Endothelial cell of umbilical vein (primary cell): ENCODE measurements around the gene NEU1. TPM values are rescaled to one million over a fixed set of nuclear protein-coding genes. Genes with fewer than 3 reads are reported as not detected.
"Not testable (repeated sequence)": the region's sequence is repeated elsewhere in the genome, so short reads cannot be mapped to it uniquely, and the experiment has no call there.

Source experiments
- BruUV-seq: library from RNA; stranded (reverse); fragments of 400-500 nt; replicated peaks from 2 replicates; lab custom pipeline; 2021; lab: Mats Ljungman, UMichigan
- CTCF ChIA-PET: fragments of 300-600, 350-600 bp; sonication (Branson Sonifier 250); formaldehyde crosslinking; loops from one replicate; lab custom pipeline; 2021; ENCODE audit warnings: antibody characterized with exemption, inconsistent platforms; lab: Charles Lee
- POLR2A ChIA-PET: fragments of 300-600, 350-600 bp; sonication (Branson Sonifier 250); formaldehyde crosslinking; loops from one replicate; lab custom pipeline; 2021; ENCODE audit warnings: antibody characterized with exemption, inconsistent platforms; lab: Charles Lee
- DNase-seq: peaks from one replicate; pipeline ENCODE4 v3.0.0-alpha.2; 2011; ENCODE audit warnings: low read depth, low spot score
- FAIRE-seq: peaks from 2 replicates; lab custom pipeline; 2011; peaks lifted over from hg19 to GRCh38; lab: Jason Lieb, UNC
- H2AFZ ChIP-seq: 2 replicates; pipeline ENCODE4 v1.6.0; 2012; ENCODE audit warnings: low read depth, low read length, control low read depth, inconsistent platforms
- H3K27ac ChIP-seq: 2 replicates; pipeline ENCODE4 v1.5.1; 2011; ENCODE audit warnings: low read depth, mild to moderate bottlenecking, control low read depth, low read length, moderate library complexity; ENCODE audit not compliant: insufficient read depth
- H3K27me3 ChIP-seq, 2 experiments: 2 replicates each; pipeline versions ENCODE4 v1.6.0 to v1.6.1; 2011; ENCODE audit warnings: low read length in 2 of 2, mixed read lengths in 1 of 2; ENCODE audit not compliant: control insufficient read depth in 2 of 2, insufficient read depth in 2 of 2
- H3K36me3 ChIP-seq, 2 experiments: 2 replicates in 1 of 2; 3 replicates in 1 of 2; pipeline ENCODE4 v1.5.1; 2011; ENCODE audit warnings: low read length in 2 of 2, mild to moderate bottlenecking in 1 of 2, moderate library complexity in 1 of 2; ENCODE audit not compliant: control insufficient read depth in 2 of 2, insufficient read depth in 2 of 2; ENCODE audit errors: extremely low read depth in 1 of 2
- H3K4me1 ChIP-seq: 3 replicates; pipeline ENCODE4 v1.5.1; 2011; ENCODE audit warnings: mild to moderate bottlenecking, low read length; ENCODE audit not compliant: control insufficient read depth, insufficient read depth; ENCODE audit errors: extremely low read depth
- H3K4me2 ChIP-seq: 2 replicates; pipeline ENCODE4 v1.6.1; 2011; ENCODE audit warnings: low read length, control low read depth, mixed read lengths; ENCODE audit not compliant: insufficient read depth
- H3K4me3 ChIP-seq, 3 experiments: fragments of 200-600 bp in 1 of 3; sonication (generic), shearing (Covaris generic) in 1 of 3; replicated peaks in 1 of 3; 2 replicates each; pipeline ENCODE4 v1.5.1; 2011 to 2016; ENCODE audit warnings: control low read depth in 3 of 3, low read length in 3 of 3, mild to moderate bottlenecking in 2 of 3, inconsistent platforms in 1 of 3, low read depth in 1 of 3, moderate library complexity in 1 of 3; ENCODE audit not compliant: insufficient read depth in 1 of 3
- H3K79me2 ChIP-seq: 2 replicates; pipeline ENCODE4 v1.6.0; 2012; ENCODE audit warnings: low read length, inconsistent platforms; ENCODE audit not compliant: control insufficient read depth, insufficient read depth
- H3K9ac ChIP-seq: replicated peaks from 2 replicates; pipeline ENCODE3; 2011; ENCODE audit warnings: low read length, control low read depth; ENCODE audit not compliant: insufficient read depth; ENCODE audit errors: extremely low read depth
- H3K9me1 ChIP-seq: replicated peaks from 3 replicates; pipeline ENCODE4 v1.6.0; 2011; ENCODE audit warnings: mild to moderate bottlenecking, low read length; ENCODE audit not compliant: control insufficient read depth, insufficient read depth; ENCODE audit errors: extremely low read depth
- H3K9me3 ChIP-seq: replicated peaks from 2 replicates; pipeline ENCODE4 v1.5.1; 2012; ENCODE audit warnings: low read length, inconsistent platforms; ENCODE audit not compliant: control insufficient read depth, insufficient read depth
- H4K20me1 ChIP-seq: replicated peaks from 2 replicates; pipeline ENCODE3; 2011; ENCODE audit warnings: mild to moderate bottlenecking, low read length; ENCODE audit not compliant: control insufficient read depth, insufficient read depth; ENCODE audit errors: extremely low read depth
- EZH2 ChIP-seq: IDR thresholded peaks from 2 replicates; pipeline ENCODE4 v1.6.1; 2012; ENCODE audit warnings: borderline replicate concordance, low read depth, mild to moderate bottlenecking, moderate library complexity, low read length, inconsistent platforms; ENCODE audit not compliant: severe bottlenecking
- FOS ChIP-seq: IDR thresholded peaks from 2 replicates; pipeline ENCODE4 v1.6.1; 2011; ENCODE audit warnings: mild to moderate bottlenecking, low read length, moderate library complexity, borderline replicate concordance; ENCODE audit not compliant: insufficient read depth
- GATA2 ChIP-seq: IDR thresholded peaks from 2 replicates; pipeline ENCODE4 v1.7.0; 2011; ENCODE audit warnings: low read depth, mild to moderate bottlenecking, moderate library complexity, mixed read lengths, low read length; ENCODE audit not compliant: insufficient read length, insufficient read depth
- JUN ChIP-seq: IDR thresholded peaks from 2 replicates; pipeline ENCODE4 v1.6.1; 2011; ENCODE audit warnings: borderline replicate concordance, low read depth; ENCODE audit not compliant: insufficient read length, insufficient read depth
- MYC ChIP-seq: IDR thresholded peaks from one replicate; pipeline ENCODE4 v1.6.1; 2011; ENCODE audit warnings: mild to moderate bottlenecking, low read depth, low read length
- POLR2A ChIP-seq: IDR thresholded peaks from 2 replicates; pipeline ENCODE4 v1.6.1; 2012; ENCODE audit warnings: low read depth, mild to moderate bottlenecking, control low read depth, low read length
- POLR2AphosphoS5 ChIP-seq: IDR thresholded peaks from 2 replicates; pipeline ENCODE4 v1.6.1; 2012; ENCODE audit warnings: low read depth, mild to moderate bottlenecking, control low read depth, low read length, moderate library complexity; ENCODE audit not compliant: insufficient read depth
- dilution Hi-C: fragments of 300-500 bp; cut with MboI; formaldehyde crosslinking; loops from one replicate; pipeline ENCODE4 v1.15.0; 2019; ENCODE audit warnings: low sequenced_read_pairs; ENCODE audit not compliant: extremely low pct_ligation_motif_present
- intact Hi-C: fragments of 100-400 bp; cut with micrococcal nuclease; formaldehyde crosslinking; loops from one replicate; pipeline ENCODE4 v1.10.0; 2022
- polyA plus RNA-seq, 4 experiments: library from polyadenylated mRNA; depleted of rRNA in 3 of 4; stranded (reverse) in 3 of 4; unstranded in 1 of 4; fragments of >200 nt; gene quantifications; 2 replicates each; pipeline versions ENCODE4 v1.2.1 to v1.2.3, GENCODE V29; 2011 to 2012; ENCODE audit warnings: missing spikeins in 1 of 4
- total RNA-seq: library from RNA; stranded (reverse); gene quantifications from 2 replicates; pipeline ENCODE4 v1.2.3, GENCODE V29; 2021
- TF ChIP-seq, protein P1 (sequence below), 2 donors: IDR thresholded peaks; 1 replicate in 1 of 2; 2 replicates in 1 of 2; pipeline ENCODE4 v1.5.1; 2011; ENCODE audit warnings: low read length in 2 of 2, mild to moderate bottlenecking in 2 of 2, moderate library complexity in 2 of 2, control low read depth in 1 of 2, inconsistent platforms in 1 of 2, low read depth in 1 of 2; ENCODE audit not compliant: insufficient read depth in 1 of 2; ENCODE audit errors: extremely low read depth in 1 of 2
- TF ChIP-seq, protein P2 (sequence below): IDR thresholded peaks from 2 replicates; pipeline ENCODE4 v1.6.1; 2011; ENCODE audit not compliant: insufficient read depth, insufficient read length

The NEU1 gene
- total and polyA plus RNA-seq, 2 donors (not counting 3 experiments of a cell fraction or from before 2014, with no cell fraction given): 62.8 to 111 TPM

DNA sequence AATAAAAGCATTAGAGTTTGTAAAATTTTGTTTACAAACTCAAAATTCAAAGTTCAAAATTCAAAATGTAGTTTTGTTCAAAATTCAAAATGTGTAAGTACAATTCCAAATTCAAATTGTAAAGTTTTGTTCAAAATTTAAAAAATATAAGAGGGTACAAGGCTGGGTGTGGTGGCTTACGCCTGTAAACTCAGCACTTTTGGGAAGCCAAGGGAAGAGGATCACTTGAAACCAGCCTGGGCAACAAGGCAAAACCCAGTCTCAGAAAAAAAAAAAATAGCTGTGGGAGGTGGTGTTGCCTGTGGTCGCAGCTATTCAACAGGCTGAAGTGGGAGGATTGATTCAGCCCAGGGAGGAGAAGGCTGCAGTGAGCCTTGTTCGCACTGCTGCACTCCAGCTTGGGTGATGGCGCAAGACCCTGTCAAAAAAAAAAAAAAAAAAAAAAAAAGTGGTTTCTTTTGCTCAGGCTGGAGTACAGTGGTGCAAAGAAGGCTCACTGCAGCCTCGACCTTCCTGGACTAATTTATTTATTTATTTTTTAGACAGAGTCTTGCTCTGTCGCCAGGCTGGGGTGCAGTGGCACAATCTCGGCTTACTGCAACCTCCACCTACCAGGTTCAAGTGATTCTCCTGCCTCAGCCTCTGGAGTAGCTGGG lies 44.7 kb upstream of the NEU1 start:
- Histone ChIP-seq H3K9ac (no peak overlapping the region), H3K36me3 (no peaks in the 10 kb centered on the region), H3K4me1 (peaks cover 3% of the 10 kb centered on the region), H3K27me3 (peaks cover 5 to 12% of the 10 kb centered on the region in 2 experiments), H3K9me3 (no peaks in the 10 kb centered on the region), H4K20me1 (no peaks in the 10 kb centered on the region), H3K27ac (no peak overlapping the region), H2AFZ (no peak overlapping the region), H3K9me1 (no peaks in the 10 kb centered on the region), H3K4me3 (no peak overlapping the region), H3K79me2 (no peaks in the 10 kb centered on the region), H3K4me2 (no peak overlapping the region)
- FAIRE-seq (no peak), DNase-seq (no peak)
- ChIA-PET CTCF (interaction anchor here (0.7 to 1.4 kb wide), 3 partner anchors 11 to 1366 kb away, joined by 3 to 4 read pairs (median 3); no protein-coding TSS in a partner anchor), POLR2A (interaction anchor here (0.7 kb wide), 2 partner anchors 25 to 38 kb away, joined by 3 to 11 read pairs; no protein-coding TSS in a partner anchor)
- intact Hi-C loops (no loop called here), dilution Hi-C loops (no loop called here)
- TF ChIP-seq POLR2A (no peak), POLR2AphosphoS5 (no peak), MYC (no peak), JUN (no peak), FOS (no peak), EZH2 (no peak), GATA2 (no peak)
- TF ChIP-seq, protein P1, sequence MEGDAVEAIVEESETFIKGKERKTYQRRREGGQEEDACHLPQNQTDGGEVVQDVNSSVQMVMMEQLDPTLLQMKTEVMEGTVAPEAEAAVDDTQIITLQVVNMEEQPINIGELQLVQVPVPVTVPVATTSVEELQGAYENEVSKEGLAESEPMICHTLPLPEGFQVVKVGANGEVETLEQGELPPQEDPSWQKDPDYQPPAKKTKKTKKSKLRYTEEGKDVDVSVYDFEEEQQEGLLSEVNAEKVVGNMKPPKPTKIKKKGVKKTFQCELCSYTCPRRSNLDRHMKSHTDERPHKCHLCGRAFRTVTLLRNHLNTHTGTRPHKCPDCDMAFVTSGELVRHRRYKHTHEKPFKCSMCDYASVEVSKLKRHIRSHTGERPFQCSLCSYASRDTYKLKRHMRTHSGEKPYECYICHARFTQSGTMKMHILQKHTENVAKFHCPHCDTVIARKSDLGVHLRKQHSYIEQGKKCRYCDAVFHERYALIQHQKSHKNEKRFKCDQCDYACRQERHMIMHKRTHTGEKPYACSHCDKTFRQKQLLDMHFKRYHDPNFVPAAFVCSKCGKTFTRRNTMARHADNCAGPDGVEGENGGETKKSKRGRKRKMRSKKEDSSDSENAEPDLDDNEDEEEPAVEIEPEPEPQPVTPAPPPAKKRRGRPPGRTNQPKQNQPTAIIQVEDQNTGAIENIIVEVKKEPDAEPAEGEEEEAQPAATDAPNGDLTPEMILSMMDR (IDR thresholded peaks at IDR 0.05; ENCODE audit: extremely low read depth in 1 of 2, insufficient read depth in 1 of 2, low read depth in 1 of 2, low read length in 2 of 2): no peak
- TF ChIP-seq, protein P2, sequence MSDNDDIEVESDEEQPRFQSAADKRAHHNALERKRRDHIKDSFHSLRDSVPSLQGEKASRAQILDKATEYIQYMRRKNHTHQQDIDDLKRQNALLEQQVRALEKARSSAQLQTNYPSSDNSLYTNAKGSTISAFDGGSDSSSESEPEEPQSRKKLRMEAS: no peak
- no TSS peak for BruUV-seq

DNA sequence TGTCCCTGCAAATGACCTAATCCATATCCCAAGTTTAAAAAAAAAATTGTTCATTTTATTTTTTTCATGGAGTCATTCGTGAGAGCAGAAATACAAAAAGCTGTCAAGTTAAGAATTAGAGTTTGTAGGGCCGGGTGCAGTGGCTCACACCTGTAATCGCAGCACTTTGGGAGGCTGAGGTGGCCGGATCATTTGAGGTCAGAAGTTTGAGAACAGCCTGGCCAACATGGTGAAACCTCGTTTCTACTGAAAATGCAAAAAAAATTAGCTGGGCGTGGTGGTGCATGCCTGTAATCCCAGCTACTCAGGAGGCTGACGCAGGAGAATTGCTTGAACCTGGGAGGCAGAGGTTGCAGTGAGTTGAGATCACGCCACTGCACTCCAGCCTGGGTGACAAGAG lies 44.1 kb upstream of the NEU1 start:
- H3K4me2 ChIP-seq, H3K36me3 ChIP-seq, FAIRE-seq, H3K27ac ChIP-seq, DNase-seq, H3K9me3 ChIP-seq, POLR2A ChIA-PET, BruUV-seq, H4K20me1 ChIP-seq, H3K9me1 ChIP-seq, H3K79me2 ChIP-seq, H3K4me3 ChIP-seq, intact Hi-C loops, H3K4me1 ChIP-seq, H3K9ac ChIP-seq, dilution Hi-C loops, H2AFZ ChIP-seq: not testable (repeated sequence)
- CTCF ChIA-PET: interaction anchor here (0.7 to 1.5 kb wide), 2 partner anchors 46 to 1365 kb away, joined by 4 to 5 read pairs; no protein-coding TSS in a partner anchor
- H3K27me3 ChIP-seq: peaks cover 5 to 12% of the 10 kb centered on the region in 2 experiments
